ENCODE results near the gene TMEM125.
A peak's percentile ranks its signal among the peaks of the same experiment; 100 is the strongest.

Gene TMEM125

GRCh38 chr1:43235451-43236121 is 34.2 kb upstream of the TMEM125 start:
- in situ Hi-C loops (cut with MboI; ENCODE audit: low pct_unique_long_range_greater_than_20kb, low sequenced_read_pairs, unreplicated experiment) = loop anchor here (25.0 kb wide), 1 partner anchor 127 kb away; the partner anchor contains the start of genes CDC20 and ELOVL1
- no peak for DNase-seq (ENCODE audit: low spot score)

GRCh38 chr1:43237121-43237520 is 32.7 kb upstream of the TMEM125 start:
- DNase-seq (ENCODE audit: low spot score) = no peak
- in situ Hi-C loops (cut with MboI; ENCODE audit: low pct_unique_long_range_greater_than_20kb, low sequenced_read_pairs, unreplicated experiment) = loop anchor here (25.0 kb wide), 1 partner anchor 125 kb away; the partner anchor contains the start of genes CDC20 and ELOVL1

More at GRCh38 chr1:43235451-43236121, 34.2 kb upstream of the TMEM125 start:
- no peak for TF ChIP-seq CTCF (IDR thresholded peaks at IDR 0.05; ENCODE audit: extremely low read depth, insufficient read depth, missing control alignments)

GRCh38 chr1:43238085-43238484 is 31.7 kb upstream of the TMEM125 start:
- in situ Hi-C loops (cut with MboI; ENCODE audit: low pct_unique_long_range_greater_than_20kb, low sequenced_read_pairs, unreplicated experiment) = loop anchor here (25.0 kb wide), 1 partner anchor 124 kb away; the partner anchor contains the start of genes CDC20 and ELOVL1

More at GRCh38 chr1:43237121-43237520, 32.7 kb upstream of the TMEM125 start:
- TF ChIP-seq CTCF (IDR thresholded peaks at IDR 0.05; ENCODE audit: extremely low read depth, insufficient read depth, missing control alignments) = no peak

GRCh38 chr1:43238991-43239469 is 30.8 kb upstream of the TMEM125 start:
- TF ChIP-seq CTCF (IDR thresholded peaks at IDR 0.05; ENCODE audit: extremely low read depth, insufficient read depth, missing control alignments) = no peak
- DNase-seq (ENCODE audit: low spot score) = no peak
- in situ Hi-C loops (cut with MboI; ENCODE audit: low pct_unique_long_range_greater_than_20kb, low sequenced_read_pairs, unreplicated experiment) = loop anchor here (25.0 kb wide), 1 partner anchor 123 kb away; the partner anchor contains the start of genes CDC20 and ELOVL1

More at GRCh38 chr1:43238085-43238484, 31.7 kb upstream of the TMEM125 start:
- TF ChIP-seq CTCF (IDR thresholded peaks at IDR 0.05; ENCODE audit: extremely low read depth, insufficient read depth, missing control alignments) = peak; percentile 85
- DNase-seq (ENCODE audit: low spot score) = peak; percentile 49

- in situ Hi-C loops (cut with MboI; ENCODE audit: low pct_unique_long_range_greater_than_20kb, low sequenced_read_pairs, unreplicated experiment) = loop anchor here (25.0 kb wide), 1 partner anchor 123 kb away; the partner anchor contains the start of genes CDC20 and ELOVL1
- TF ChIP-seq CTCF (IDR thresholded peaks at IDR 0.05; ENCODE audit: extremely low read depth, insufficient read depth, missing control alignments) = no peak
- peak; percentile 82 for DNase-seq (ENCODE audit: low spot score)
These were observed 30.3 kb upstream of the TMEM125 start for GRCh38 chr1:43239484-43239883.

GRCh38 chr1:43241413-43241836 is 28.4 kb upstream of the TMEM125 start:
- in situ Hi-C loops (cut with MboI; ENCODE audit: low pct_unique_long_range_greater_than_20kb, low sequenced_read_pairs, unreplicated experiment) = loop anchor here (25.0 kb wide), 1 partner anchor 121 kb away; the partner anchor contains the start of genes CDC20 and ELOVL1
- no peak for TF ChIP-seq CTCF (IDR thresholded peaks at IDR 0.05; ENCODE audit: extremely low read depth, insufficient read depth, missing control alignments)
- DNase-seq (ENCODE audit: low spot score) = no peak
